ENCODE measurements around the gene TRAF5.

The TRAF5 gene

GRCh38 chr1:211355873-211356272, 29.2 kb downstream of the TRAF5 start:
- DNase-seq (ENCODE audit: low spot score): no peak
- H3K4me3 ChIP-seq: no peak overlapping the region
- no peak overlapping the region for H3K27ac ChIP-seq
- TF ChIP-seq CTCF (IDR thresholded peaks at IDR 0.05): no peak

GRCh38 chr1:211356723-211357407, 30.2 kb downstream of the TRAF5 start:
- DNase-seq (ENCODE audit: low spot score): no peak
- Histone ChIP-seq H3K27ac (no peak overlapping the region), H3K4me3 (no peak overlapping the region)
- no peak for TF ChIP-seq CTCF (IDR thresholded peaks at IDR 0.05)

GRCh38 chr1:211358685-211359084, 32.1 kb downstream of the TRAF5 start:
- no peak for DNase-seq (ENCODE audit: low spot score)
- TF ChIP-seq CTCF (IDR thresholded peaks at IDR 0.05): no peak
- Histone ChIP-seq H3K4me3 (no peak overlapping the region), H3K27ac (no peak overlapping the region)

- Histone ChIP-seq H3K27ac (no peak overlapping the region), H3K4me3 (no peak overlapping the region)
- no peak for DNase-seq (ENCODE audit: low spot score)
- TF ChIP-seq CTCF (IDR thresholded peaks at IDR 0.05): no peak
These were observed 33.2 kb downstream of the TRAF5 start for GRCh38 chr1:211359876-211360275.

- no peak for DNase-seq (ENCODE audit: low spot score)
- Histone ChIP-seq H3K4me3 (no peak overlapping the region), H3K27ac (no peak overlapping the region)
- TF ChIP-seq CTCF (IDR thresholded peaks at IDR 0.05): no peak
These were observed 34.6 kb downstream of the TRAF5 start for GRCh38 chr1:211361202-211361601.

- H3K4me3 ChIP-seq: no peak overlapping the region
- H3K27ac ChIP-seq: no peak overlapping the region
- TF ChIP-seq CTCF (IDR thresholded peaks at IDR 0.05): no peak
- DNase-seq (ENCODE audit: low spot score): no peak
These were observed 43.0 kb downstream of the TRAF5 start for GRCh38 chr1:211369640-211370039.

GRCh38 chr1:211370669-211371068, 44.0 kb downstream of the TRAF5 start:
- DNase-seq (ENCODE audit: low spot score): no peak
- no peak for TF ChIP-seq CTCF (IDR thresholded peaks at IDR 0.05)
- no peak overlapping the region for H3K27ac ChIP-seq
- H3K4me3 ChIP-seq: no peak overlapping the region

All from coronary artery (tissue), 2 donors.